A172 (cell line): Measurements from ENCODE around the gene DSG2. TPM values are rescaled to one million over a fixed set of nuclear protein-coding genes. Genes with fewer than 3 reads are reported as not detected.

Source experiments
- DNase-seq: peaks from one replicate; pipeline ENCODE4 v3.0.0-alpha.2; 2015; ENCODE audit warnings: low spot score
- total RNA-seq: library from RNA; depleted of rRNA; stranded (reverse); fragments of >200 nt; shearing (Covaris generic); gene quantifications from 2 replicates; pipeline ENCODE4 v1.2.3, GENCODE V29; 2014

DSG2 gene
- total RNA-seq, 1 experiment from 2014 or later: 51.7 TPM

DNA sequence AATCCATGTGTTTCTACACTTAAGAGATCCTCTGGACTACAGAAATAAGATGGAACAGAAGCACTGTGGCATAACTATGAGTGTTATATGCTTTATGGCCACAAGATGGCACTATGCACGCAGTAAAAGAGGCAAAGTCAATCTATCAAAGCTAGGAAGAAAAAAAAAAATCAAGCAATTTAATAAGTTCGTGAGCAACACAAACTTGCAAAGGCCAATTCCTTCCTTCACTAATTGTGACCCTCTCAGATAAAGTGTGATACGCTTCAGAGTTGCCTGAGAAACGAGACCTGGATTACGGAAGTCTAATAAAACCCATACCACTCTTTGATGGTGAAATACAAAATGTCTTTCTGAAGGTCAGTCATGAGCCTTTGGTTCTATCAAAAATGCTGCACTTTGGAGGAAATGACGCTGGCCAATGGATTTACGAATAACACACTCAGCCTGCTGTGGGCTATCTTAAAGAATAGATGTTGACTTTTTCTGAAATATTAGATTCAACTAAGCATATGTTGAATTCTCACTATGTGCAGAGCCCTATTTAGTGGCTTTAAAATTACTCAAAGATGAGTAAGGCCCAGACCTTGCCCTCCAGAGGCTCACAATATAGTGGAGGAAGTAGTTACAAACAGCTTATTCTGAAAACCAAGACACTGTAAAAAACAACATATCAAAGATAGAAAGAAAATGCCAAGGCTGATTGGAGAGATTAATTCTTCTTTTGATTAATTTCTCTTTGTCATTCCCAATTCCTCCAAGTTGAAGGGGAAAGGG is 58.2 kb downstream of the DSG2 start:
- DNase-seq: peak; percentile 72

GRCh38 chr18:31557446-31557845 is 59.5 kb downstream of the DSG2 start:
- no peak for DNase-seq

GRCh38 chr18:31558567-31558966 is 60.6 kb downstream of the DSG2 start:
- DNase-seq: no peak

- DNase-seq: no peak
Measured at GRCh38 chr18:31562726-31563125, 64.7 kb downstream of the DSG2 start.

- DNase-seq: no peak
Measured at GRCh38 chr18:31563778-31564177, 65.8 kb downstream of the DSG2 start.

GRCh38 chr18:31565345-31565744 is 67.4 kb downstream of the DSG2 start:
- no peak for DNase-seq

DNA sequence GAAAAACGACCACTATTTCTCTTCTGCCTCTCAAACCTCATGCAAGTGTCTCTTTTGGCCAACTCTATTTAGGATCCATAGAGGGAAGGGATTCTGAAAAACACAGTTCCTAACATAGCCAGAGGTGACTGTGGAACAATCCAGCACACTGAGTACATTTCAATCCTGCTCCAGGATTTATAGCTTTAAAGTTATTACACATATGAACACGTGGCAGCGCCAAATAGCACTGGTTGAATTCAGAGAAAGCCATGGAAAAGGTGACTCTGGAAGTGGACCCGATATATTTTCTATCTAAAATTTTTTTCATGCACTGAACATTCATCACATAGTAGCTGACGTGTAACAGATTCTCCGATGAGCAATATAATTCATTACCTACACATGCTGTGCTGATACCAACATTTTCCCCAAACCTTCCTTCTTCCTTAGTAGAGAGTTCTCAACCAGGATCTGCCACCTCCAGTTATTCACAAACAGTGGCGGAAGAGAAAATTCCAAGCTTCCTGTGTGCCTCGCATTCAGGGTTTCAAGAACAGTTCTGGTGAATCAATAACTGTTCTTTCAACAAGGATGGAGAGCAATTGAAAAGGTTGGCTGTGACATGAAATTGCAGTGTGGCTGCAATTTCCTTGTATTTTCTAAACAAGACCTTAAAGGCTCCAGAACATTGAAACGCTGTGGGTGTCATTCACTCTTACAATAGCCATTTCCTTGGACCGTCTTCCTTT is 68.0 kb downstream of the DSG2 start:
- DNase-seq: no peak

- DNase-seq: no peak
Measured at GRCh38 chr18:31566576-31567306, 68.8 kb downstream of the DSG2 start.

GRCh38 chr18:31572368-31572767 is 74.4 kb downstream of the DSG2 start:
- DNase-seq: no peak

- DNase-seq: no peak
Measured at GRCh38 chr18:31573051-31573450, 75.1 kb downstream of the DSG2 start.

DNA sequence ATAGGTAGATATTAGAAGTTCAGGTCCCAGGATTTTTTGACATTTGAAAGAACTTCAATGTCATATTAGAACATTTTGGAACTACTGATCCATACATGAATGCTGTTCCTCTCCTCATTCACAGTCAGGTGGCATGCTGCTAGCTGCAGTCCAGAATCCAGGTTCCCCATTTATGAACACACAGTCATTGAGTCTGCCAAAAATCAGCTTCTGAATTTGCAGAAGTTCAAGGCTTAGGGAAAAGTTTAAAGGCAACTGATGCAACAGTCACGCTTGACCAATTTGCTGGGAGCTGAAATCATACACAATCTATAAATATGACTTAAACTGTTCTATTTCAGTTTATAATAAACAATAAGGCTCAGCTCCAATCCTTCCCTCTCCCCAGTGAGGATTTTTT is 76.4 kb downstream of the DSG2 start:
- DNase-seq: no peak

DNA sequence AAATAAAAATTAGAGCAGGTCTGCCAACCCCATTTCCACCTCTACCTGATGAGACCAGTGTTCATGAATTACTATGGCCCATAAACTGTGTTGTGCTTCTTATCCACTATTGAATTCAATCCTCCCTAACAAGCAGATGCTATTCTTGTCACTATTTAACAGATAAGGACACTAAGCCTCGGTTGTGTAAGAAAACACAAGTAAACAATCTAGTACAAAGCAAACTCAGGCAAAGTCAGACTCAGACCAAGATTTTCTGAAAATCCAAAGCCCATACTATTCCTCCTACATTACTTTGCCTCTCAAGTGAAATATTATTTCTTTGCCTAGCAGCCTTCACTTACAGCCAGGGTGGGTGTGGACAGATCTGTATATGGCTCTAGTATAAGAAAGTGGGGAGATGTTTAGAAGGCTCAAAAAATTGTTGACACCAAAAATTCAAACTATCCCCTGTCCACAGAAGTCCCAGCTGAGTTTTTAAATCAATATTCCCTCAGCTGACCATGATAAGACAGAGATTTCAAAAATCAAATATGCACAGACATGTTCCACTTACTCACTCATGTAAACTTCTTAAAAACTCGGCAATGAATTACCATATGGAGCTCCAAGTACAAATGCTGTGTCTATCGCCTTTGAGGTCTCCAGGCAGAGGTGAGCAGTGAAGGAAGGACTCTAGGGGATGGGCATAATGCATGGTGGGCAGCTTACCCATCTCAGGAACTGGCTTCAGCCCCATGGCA is 77.7 kb downstream of the DSG2 start:
- no peak for DNase-seq

DNA sequence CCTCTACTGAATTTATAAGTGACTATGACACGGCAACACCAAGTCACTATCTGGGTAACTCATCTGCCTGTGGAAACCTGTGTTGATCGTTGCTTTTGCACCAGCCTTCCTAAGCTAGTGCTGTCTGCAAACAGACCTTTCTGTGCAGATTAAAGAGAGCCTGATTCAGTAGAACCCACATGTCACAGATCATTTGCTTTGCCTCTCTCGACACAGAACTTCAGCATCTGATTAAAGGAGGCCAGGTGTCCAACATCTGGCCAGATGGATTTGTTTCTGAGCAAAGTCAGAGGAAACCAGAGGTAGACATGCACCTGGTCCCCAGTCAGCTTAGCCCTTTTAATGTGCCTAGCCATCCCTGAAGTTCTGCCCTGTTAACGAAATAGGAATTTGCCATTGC is 78.7 kb downstream of the DSG2 start:
- DNase-seq: no peak

- no peak for DNase-seq
Measured at GRCh38 chr18:31577195-31577594, 79.2 kb downstream of the DSG2 start.

DNA sequence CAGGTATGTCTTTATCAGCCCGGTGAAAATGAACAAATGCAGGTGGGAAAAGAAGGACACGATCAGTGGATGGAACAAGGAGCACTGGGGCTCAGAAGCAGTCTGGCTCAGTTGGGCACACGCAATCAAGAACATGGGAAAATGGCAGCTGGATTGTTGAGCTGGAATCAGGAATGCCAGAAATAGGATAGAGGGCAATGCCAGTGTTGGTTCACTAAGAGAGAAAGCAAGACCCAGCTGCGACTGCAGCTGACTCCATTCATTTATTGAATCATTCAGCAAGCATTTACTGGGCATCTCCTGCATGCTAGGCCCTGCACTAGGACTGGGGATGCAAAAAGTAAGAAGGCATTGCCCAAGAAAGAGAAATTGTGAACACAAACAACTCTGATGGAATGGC is 80.1 kb downstream of the DSG2 start:
- no peak for DNase-seq

GRCh38 chr18:31579375-31579774 is 81.4 kb downstream of the DSG2 start:
- DNase-seq: no peak

DNA sequence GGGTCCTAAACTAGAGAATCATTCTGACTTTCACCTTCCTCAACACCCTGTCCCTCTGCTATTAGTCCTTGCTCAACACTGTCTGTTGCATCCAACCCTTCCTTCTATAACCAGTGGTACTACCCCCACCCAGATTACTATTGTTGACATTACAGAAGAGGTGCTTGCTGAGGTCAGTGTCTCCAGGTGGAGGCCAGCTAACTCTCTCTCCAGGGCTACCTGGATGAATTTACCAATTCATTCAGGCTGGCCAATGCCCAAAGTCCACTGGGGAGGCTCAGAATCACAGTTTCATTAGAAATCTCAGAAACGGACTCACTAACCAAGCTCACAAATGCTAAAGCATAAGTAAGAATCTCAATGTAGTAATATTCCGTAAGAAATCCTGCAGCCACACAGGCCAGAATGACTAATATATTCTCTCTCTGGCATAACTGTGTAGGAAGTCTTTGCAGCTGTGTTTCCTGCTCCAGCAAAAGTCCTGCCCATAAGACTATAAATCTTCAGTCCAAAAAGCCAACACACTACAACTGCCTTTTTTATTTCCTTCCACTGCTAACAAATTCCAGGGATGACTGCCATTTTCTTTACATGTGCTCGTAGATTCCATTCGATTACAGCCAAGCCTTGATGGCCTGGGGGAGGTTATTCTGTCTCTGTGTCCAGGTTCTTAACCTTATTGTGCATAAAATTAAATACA is 83.7 kb downstream of the DSG2 start:
- DNase-seq: peak; percentile 86

DNA sequence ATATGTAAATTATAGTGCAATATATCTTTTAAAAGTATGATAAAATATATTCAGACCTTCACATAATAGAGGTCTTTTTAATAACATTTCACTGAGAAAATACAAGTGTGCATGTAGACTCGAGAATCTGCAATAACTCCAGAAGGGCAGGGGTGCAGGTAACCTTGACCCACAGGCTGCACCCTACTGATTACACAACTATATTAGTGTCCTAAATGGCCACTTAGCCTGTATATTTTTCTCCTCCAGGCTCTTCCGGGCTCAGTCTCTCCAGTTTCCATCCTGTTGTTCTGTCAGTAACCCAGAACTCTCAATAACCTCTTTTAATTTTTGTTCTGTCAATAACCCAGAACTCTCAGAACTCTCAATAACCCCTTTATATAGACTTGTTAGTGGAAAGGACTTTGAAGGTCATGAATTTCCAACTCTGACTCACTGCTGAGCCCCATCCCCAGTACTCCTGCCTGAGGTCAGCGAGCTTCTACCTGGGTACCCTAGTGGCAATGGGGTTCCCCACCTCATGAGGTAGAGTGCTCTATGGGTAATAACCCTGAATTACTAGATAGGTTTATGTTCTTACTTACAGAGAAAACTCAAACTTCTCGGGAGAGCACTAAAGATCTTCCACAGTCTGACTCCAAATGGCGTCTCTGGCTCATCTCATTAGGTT is 85.3 kb downstream of the DSG2 start:
- DNase-seq: no peak

GRCh38 chr18:31585991-31586390 is 88.0 kb downstream of the DSG2 start:
- no peak for DNase-seq

- no peak for DNase-seq
Measured at GRCh38 chr18:31586616-31587015, 88.6 kb downstream of the DSG2 start.

GRCh38 chr18:31587529-31587928 is 89.6 kb downstream of the DSG2 start:
- DNase-seq: no peak
